IPS-15b (cell line): Measurements from ENCODE around the gene ANKRD63.

Experiments
- H3K27me3 ChIP-seq: one replicate; pipeline ENCODE4 v1.6.1; 2013; ENCODE audit warnings: low read length; ENCODE audit not compliant: control insufficient read depth, insufficient read depth
- H3K36me3 ChIP-seq: one replicate; pipeline ENCODE4 v1.6.1; 2013; ENCODE audit warnings: low read length; ENCODE audit not compliant: control insufficient read depth, insufficient read depth
- H3K4me1 ChIP-seq: one replicate; pipeline ENCODE4 v1.6.1; 2013; ENCODE audit warnings: mild to moderate bottlenecking, low read length; ENCODE audit not compliant: control insufficient read depth, insufficient read depth
- H3K4me3 ChIP-seq: one replicate; pipeline ENCODE4 v1.5.1; 2013; ENCODE audit warnings: low read depth, low read length
- H3K9ac ChIP-seq: one replicate; pipeline ENCODE4 v1.6.1; 2013; ENCODE audit warnings: low read depth, mild to moderate bottlenecking, low read length
- H3K9me3 ChIP-seq: one replicate; pipeline ENCODE4 v1.6.1; 2013; ENCODE audit warnings: mild to moderate bottlenecking, low read length; ENCODE audit not compliant: control insufficient read depth, insufficient read depth

The ANKRD63 gene

GRCh38 chr15:40281057-40281800 is 1.6 kb downstream of the ANKRD63 start:
- Histone ChIP-seq H3K9me3 (no peaks in the 10 kb centered on the region), H3K27me3 (peaks cover 67% of the 10 kb centered on the region), H3K4me1 (peaks cover 24% of the 10 kb centered on the region), H3K9ac (no peak overlapping the region), H3K36me3 (no peaks in the 10 kb centered on the region), H3K4me3 (peak overlapping the region; percentile 37)

GRCh38 chr15:40280260-40281056 is 2.4 kb downstream of the ANKRD63 start:
- H3K4me3 ChIP-seq = peak overlapping the region; percentile 37
- peaks cover 64% of the 10 kb centered on the region for H3K27me3 ChIP-seq
- no peaks in the 10 kb centered on the region for H3K36me3 ChIP-seq
- peaks cover 16% of the 10 kb centered on the region for H3K4me1 ChIP-seq
- H3K9me3 ChIP-seq = no peaks in the 10 kb centered on the region
- peak overlapping the region; percentile 5 for H3K9ac ChIP-seq

GRCh38 chr15:40279437-40280141 is 3.3 kb downstream of the ANKRD63 start:
- H3K36me3 ChIP-seq = no peaks in the 10 kb centered on the region
- peaks cover 9% of the 10 kb centered on the region for H3K4me1 ChIP-seq
- H3K9me3 ChIP-seq = no peaks in the 10 kb centered on the region
- H3K27me3 ChIP-seq = peaks cover 59% of the 10 kb centered on the region
- H3K9ac ChIP-seq = no peak overlapping the region
- peak overlapping the region; percentile 37 for H3K4me3 ChIP-seq

GRCh38 chr15:40278026-40278425 is 4.8 kb downstream of the ANKRD63 start:
- H3K9ac ChIP-seq = no peak overlapping the region
- H3K4me3 ChIP-seq = no peak overlapping the region
- H3K9me3 ChIP-seq = no peaks in the 10 kb centered on the region
- H3K27me3 ChIP-seq = peaks cover 44% of the 10 kb centered on the region
- H3K4me1 ChIP-seq = peaks cover 6% of the 10 kb centered on the region
- peaks cover under 1% of the 10 kb centered on the region for H3K36me3 ChIP-seq

- H3K4me1 ChIP-seq = peaks cover 6% of the 10 kb centered on the region
- H3K9me3 ChIP-seq = no peaks in the 10 kb centered on the region
- no peak overlapping the region for H3K9ac ChIP-seq
- H3K36me3 ChIP-seq = peaks cover 2% of the 10 kb centered on the region
- H3K27me3 ChIP-seq = peaks cover 39% of the 10 kb centered on the region
- no peak overlapping the region for H3K4me3 ChIP-seq
Observed at GRCh38 chr15:40277471-40277870, 5.4 kb downstream of the ANKRD63 start.

GRCh38 chr15:40276927-40277326 is 5.9 kb downstream of the ANKRD63 start:
- Histone ChIP-seq H3K9ac (no peak overlapping the region), H3K9me3 (no peaks in the 10 kb centered on the region), H3K4me1 (peaks cover 6% of the 10 kb centered on the region), H3K4me3 (no peak overlapping the region), H3K27me3 (peaks cover 33% of the 10 kb centered on the region), H3K36me3 (peaks cover 2% of the 10 kb centered on the region)

- Histone ChIP-seq H3K4me1 (peaks cover 4% of the 10 kb centered on the region), H3K27me3 (peaks cover 23% of the 10 kb centered on the region), H3K9ac (no peak overlapping the region), H3K36me3 (peaks cover 2% of the 10 kb centered on the region), H3K4me3 (no peak overlapping the region), H3K9me3 (no peaks in the 10 kb centered on the region)
Observed at GRCh38 chr15:40275954-40276353, 6.9 kb downstream of the ANKRD63 start.

GRCh38 chr15:40275523-40275922 is 7.3 kb downstream of the ANKRD63 start:
- Histone ChIP-seq H3K4me1 (peaks cover under 1% of the 10 kb centered on the region), H3K9ac (no peak overlapping the region), H3K36me3 (peaks cover 2% of the 10 kb centered on the region), H3K9me3 (no peaks in the 10 kb centered on the region), H3K4me3 (no peak overlapping the region), H3K27me3 (peaks cover 19% of the 10 kb centered on the region)

GRCh38 chr15:40274350-40275274 is 8.3 kb downstream of the ANKRD63 start:
- no peaks in the 10 kb centered on the region for H3K9me3 ChIP-seq
- no peak overlapping the region for H3K9ac ChIP-seq
- H3K36me3 ChIP-seq = peaks cover 2% of the 10 kb centered on the region
- peaks cover 12% of the 10 kb centered on the region for H3K27me3 ChIP-seq
- H3K4me3 ChIP-seq = no peak overlapping the region
- H3K4me1 ChIP-seq = no peaks in the 10 kb centered on the region

- Histone ChIP-seq H3K36me3 (peaks cover 2% of the 10 kb centered on the region), H3K9ac (no peak overlapping the region), H3K4me1 (no peaks in the 10 kb centered on the region), H3K9me3 (no peaks in the 10 kb centered on the region), H3K27me3 (peaks cover 3% of the 10 kb centered on the region), H3K4me3 (no peak overlapping the region)
Observed at GRCh38 chr15:40273428-40273827, 9.4 kb downstream of the ANKRD63 start.
